Skeletal muscle cell (primary cell): ENCODE results near the gene TACC2.

ENCODE experiments used
- DNase-seq: peaks from one replicate; pipeline ENCODE4 v3.0.0-alpha.2; 2010; ENCODE audit warnings: low read depth
- H3K4me3 ChIP-seq: 2 replicates; pipeline ENCODE4 v1.5.1; 2011; ENCODE audit warnings: low read depth, mild to moderate bottlenecking, control low read depth, low read length, moderate library complexity

The TACC2 gene

GRCh38 chr10:122173766-122174435, 184.9 kb downstream of the TACC2 start:
- H3K4me3 ChIP-seq: no peak overlapping the region
- DNase-seq: no peak

- H3K4me3 ChIP-seq: no peak overlapping the region
- no peak for DNase-seq
Measured at GRCh38 chr10:122176232-122177213, 187.6 kb downstream of the TACC2 start.

- H3K4me3 ChIP-seq: no peak overlapping the region
- no peak for DNase-seq
Measured at GRCh38 chr10:122178655-122179054, 189.7 kb downstream of the TACC2 start.

GRCh38 chr10:122181041-122181732, 192.2 kb downstream of the TACC2 start:
- DNase-seq: peak; percentile 56
- H3K4me3 ChIP-seq: no peak overlapping the region

DNA sequence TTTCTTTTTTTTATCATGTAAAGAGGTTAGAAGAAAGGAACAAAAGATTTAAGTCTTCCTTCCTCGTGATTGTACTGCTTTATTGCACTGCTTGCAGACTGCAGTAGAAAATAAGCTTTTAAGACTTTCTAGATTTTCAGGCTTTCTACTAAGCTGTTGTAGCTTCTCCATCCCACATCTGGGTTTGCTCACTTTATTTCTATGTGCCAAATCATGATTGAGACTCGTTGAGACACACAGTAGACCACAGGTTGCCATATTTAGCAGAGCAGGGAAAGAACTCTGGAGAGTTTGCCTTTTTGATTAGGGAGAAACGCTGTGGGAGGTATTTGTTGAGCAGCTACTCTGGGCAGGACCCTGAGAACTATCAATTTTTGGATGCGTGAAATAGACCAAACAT, 192.9 kb downstream of the TACC2 start:
- no peak overlapping the region for H3K4me3 ChIP-seq
- no peak for DNase-seq

DNA sequence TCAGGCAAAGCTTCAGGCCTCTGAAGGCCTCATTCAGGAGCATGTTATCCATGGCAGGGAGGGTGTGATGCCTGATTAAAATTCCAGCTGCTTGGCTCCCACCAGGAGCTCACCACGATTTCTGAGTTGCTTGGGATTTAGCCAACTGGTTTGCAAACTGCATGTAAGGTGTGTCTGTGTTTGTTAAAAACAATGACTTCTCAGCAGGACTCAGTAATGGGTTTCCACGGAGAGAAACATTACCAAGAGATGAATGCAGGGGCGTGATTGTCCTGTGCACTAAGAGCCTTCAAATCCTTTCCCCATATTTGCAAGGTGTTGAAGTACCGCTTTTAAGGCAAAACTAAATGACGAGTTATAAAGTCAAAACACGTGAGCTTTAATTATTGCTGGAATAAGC, 193.3 kb downstream of the TACC2 start:
- no peak for DNase-seq
- no peak overlapping the region for H3K4me3 ChIP-seq

GRCh38 chr10:122184254-122184653, 195.3 kb downstream of the TACC2 start:
- DNase-seq: no peak
- no peak overlapping the region for H3K4me3 ChIP-seq

- DNase-seq: no peak
- H3K4me3 ChIP-seq: no peak overlapping the region
Measured at GRCh38 chr10:122185643-122186042, 196.7 kb downstream of the TACC2 start.

DNA sequence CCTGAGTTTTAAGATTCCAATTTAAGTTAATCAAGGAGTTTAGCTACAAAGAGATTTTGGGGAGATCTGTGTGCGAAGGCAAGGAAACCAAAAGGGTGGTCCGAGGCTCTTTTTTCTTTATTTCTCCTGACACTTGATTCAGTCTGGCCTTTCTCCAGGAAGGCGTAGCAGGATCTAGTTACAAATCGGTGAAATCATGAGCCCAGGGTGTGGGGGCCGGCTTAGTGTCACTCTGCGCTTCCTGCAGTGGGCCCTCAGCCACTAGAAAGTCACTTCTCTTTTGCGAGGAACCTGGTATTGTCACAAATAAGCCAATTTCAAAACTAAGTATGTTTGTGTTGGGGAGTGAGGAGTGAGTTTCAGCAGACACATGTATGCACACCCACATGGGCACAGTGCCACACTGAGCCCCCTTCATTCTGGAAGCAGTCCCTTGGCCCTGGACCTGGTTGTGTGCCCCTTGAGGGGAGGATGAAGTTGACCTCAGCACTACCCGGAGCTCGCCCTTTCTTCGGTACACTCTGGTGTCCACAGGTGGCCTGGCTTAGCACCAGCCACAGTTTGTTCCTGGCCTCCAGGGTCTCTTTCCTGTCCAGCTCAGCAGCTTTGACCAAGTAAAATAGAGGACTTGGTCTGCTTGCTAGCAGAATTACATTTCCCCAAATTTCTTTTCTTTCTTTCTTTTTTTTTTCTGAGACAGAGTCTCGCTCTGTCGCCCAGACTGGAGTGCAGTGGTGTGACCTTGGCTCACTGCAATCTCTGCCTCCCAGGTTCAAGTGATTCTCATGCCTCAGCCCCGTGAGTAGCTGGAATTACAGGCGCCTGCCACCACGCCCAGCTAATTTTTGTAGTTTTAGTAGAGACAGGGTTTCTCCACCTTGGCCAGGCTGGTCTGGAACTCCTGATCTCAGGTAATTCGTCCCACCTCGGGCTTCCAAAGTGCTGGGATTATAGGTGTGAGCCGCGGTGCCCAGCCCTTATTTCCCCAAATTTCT, 198.2 kb downstream of the TACC2 start:
- DNase-seq: no peak
- no peak overlapping the region for H3K4me3 ChIP-seq

DNA sequence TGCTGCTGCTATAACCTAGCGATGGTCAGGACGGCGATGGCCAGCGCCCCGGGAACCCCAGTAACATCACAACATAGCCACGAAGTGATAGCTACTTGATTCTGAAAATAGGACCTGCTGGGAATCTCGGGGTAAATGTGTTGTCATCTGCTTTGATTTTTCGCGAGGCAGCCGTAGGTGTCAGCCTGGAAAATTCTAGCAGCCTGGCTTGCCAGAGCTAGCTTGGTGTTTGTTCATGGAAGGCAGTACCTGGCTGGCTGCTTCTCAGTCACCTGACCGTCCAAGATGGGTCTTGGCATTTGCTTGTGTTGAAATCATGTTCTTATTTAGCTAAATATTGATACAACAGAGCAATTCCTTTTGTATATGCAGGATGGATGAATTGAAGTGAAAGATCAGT, 199.7 kb downstream of the TACC2 start:
- no peak for DNase-seq

GRCh38 chr10:122189185-122189584, 200.2 kb downstream of the TACC2 start:
- DNase-seq: no peak
- H3K4me3 ChIP-seq: no peak overlapping the region

More for the DNA sequence above, 199.7 kb downstream of the TACC2 start:
- H3K4me3 ChIP-seq: no peak overlapping the region

GRCh38 chr10:122190176-122190943, 201.4 kb downstream of the TACC2 start:
- H3K4me3 ChIP-seq: no peak overlapping the region
- DNase-seq: no peak

DNA sequence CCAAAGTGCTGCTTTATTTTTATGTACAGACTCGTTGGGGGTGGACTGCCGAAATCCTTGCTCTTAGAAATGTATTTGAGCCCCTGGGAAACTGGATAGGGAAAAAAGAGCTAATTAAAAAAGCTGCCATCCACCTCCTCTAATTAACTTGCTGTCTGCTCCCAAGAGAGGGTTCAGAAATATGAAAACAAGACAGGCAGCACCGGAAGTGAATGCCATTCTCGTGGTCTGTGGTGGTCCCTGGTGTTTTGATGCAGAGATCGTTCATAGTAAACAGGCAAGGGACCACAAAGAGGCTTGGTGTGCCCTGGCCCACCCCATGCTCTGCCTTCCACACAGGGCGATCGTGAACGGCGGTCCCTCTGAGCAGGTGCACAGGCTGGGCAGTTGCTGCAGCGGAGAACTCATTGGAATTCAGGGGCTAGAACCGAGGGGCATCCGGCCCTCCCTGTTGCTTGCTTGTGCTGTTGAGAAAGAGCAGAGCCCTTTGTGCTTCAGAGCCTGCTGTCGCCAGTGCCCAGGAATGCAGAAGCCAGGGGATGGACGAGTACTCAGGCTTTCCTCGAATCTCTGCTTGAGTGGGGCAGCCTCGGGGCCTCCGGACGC, 203.1 kb downstream of the TACC2 start:
- no peak for DNase-seq
- H3K4me3 ChIP-seq: no peak overlapping the region

GRCh38 chr10:122194251-122194650, 205.3 kb downstream of the TACC2 start:
- H3K4me3 ChIP-seq: no peak overlapping the region
- DNase-seq: no peak

DNA sequence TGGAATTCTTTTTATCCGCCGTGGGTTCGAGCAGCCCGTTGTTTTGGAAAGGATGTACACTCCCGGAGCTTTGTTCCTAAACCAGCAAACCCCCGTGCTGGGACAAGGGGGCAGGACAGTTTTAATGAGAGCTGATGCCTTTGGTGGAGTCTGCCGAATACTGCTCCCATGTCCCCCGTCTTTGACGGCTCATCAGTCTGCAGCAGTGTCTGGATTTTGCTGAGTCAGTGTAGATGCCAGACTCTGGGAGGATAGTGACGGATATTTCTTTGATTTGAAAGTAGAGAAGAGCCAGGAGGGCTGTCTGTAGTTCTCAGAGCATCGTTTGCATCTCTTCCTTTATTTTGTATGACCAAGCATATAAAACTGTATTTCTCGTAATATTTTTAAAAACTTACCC, 207.3 kb downstream of the TACC2 start:
- no peak for DNase-seq

GRCh38 chr10:122197611-122198222, 208.8 kb downstream of the TACC2 start:
- H3K4me3 ChIP-seq: no peak overlapping the region
- DNase-seq: no peak

More for the DNA sequence above, 207.3 kb downstream of the TACC2 start:
- H3K4me3 ChIP-seq: no peak overlapping the region

- no peak for DNase-seq
- no peak overlapping the region for H3K4me3 ChIP-seq
Measured at GRCh38 chr10:122198631-122199030, 209.7 kb downstream of the TACC2 start.
